ENCODE results near the gene GRID2. TPM values are rescaled to one million over a fixed set of nuclear protein-coding genes. Genes with fewer than 3 reads are reported as not detected.
"Not testable (repeated sequence)": the region's sequence is repeated elsewhere in the genome, so short reads cannot be mapped to it uniquely, and the experiment has no call there.

Gene GRID2
- total RNA-seq, 1 donor from 2014 or later: 2.1 TPM

DNA sequence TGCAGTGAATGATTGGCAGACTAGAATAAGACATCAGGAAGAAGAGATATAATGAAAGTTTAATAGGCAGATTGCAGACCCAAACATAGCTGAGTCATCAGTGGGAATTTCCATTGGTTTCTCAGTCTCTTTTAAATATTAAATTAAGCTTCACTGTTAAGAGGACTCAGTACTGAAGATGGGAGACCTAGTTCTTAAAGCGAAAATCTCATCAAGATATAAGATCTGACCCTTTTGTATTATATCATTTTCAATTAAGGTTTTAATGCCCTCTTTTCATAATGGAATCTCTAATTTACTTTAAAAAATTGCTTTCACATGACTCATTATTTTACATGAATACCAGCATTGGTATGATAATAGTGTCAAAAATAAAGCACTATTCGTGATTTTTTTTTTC lies 1355.9 kb downstream of the GRID2 start:
- Mint-ChIP-seq H3K4me3 (ENCODE audit: unreplicated experiment) (no peak overlapping the region), H3K4me1 (ENCODE audit: low read depth, unreplicated experiment) (no peaks in the 10 kb centered on the region), H3K27me3 (ENCODE audit: unreplicated experiment) (peaks cover 5% of the 10 kb centered on the region), H3K27ac (ENCODE audit: unreplicated experiment) (no peak overlapping the region), H3K36me3 (ENCODE audit: unreplicated experiment) (no peaks in the 10 kb centered on the region), H3K9me3 (ENCODE audit: unreplicated experiment) (no peaks in the 10 kb centered on the region)
- no peak for DNase-seq
- TF ChIP-seq, protein P1, sequence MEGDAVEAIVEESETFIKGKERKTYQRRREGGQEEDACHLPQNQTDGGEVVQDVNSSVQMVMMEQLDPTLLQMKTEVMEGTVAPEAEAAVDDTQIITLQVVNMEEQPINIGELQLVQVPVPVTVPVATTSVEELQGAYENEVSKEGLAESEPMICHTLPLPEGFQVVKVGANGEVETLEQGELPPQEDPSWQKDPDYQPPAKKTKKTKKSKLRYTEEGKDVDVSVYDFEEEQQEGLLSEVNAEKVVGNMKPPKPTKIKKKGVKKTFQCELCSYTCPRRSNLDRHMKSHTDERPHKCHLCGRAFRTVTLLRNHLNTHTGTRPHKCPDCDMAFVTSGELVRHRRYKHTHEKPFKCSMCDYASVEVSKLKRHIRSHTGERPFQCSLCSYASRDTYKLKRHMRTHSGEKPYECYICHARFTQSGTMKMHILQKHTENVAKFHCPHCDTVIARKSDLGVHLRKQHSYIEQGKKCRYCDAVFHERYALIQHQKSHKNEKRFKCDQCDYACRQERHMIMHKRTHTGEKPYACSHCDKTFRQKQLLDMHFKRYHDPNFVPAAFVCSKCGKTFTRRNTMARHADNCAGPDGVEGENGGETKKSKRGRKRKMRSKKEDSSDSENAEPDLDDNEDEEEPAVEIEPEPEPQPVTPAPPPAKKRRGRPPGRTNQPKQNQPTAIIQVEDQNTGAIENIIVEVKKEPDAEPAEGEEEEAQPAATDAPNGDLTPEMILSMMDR (IDR thresholded peaks at IDR 0.05; ENCODE audit: partially characterized antibody, unreplicated experiment): no peak

DNA sequence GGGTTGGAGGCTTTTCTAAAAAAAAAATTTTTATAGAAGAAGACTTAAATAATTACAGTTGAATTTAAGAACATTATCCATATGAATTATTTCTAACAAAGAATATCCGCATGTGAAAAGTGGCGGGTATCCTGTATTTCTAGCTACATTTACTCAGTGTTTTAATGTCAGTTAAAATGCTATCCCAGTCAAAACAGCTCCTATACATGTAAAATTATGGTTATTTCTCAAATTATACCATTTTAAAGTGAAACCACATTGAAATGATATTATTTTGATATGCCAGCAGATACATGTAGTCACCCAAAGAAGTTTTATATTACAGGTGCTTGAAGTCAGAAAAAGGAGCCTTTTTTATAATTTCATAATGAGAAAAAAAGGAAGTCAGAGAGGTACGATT lies 1356.3 kb downstream of the GRID2 start:
- H3K27ac Mint-ChIP-seq (ENCODE audit: unreplicated experiment): no peak overlapping the region
- H3K36me3 Mint-ChIP-seq (ENCODE audit: unreplicated experiment): no peaks in the 10 kb centered on the region
- TF ChIP-seq, protein P1 (IDR thresholded peaks at IDR 0.05; ENCODE audit: partially characterized antibody, unreplicated experiment): no peak
- H3K27me3 Mint-ChIP-seq (ENCODE audit: unreplicated experiment): peaks cover 5% of the 10 kb centered on the region
- no peaks in the 10 kb centered on the region for H3K9me3 Mint-ChIP-seq (ENCODE audit: unreplicated experiment)
- H3K4me1 Mint-ChIP-seq (ENCODE audit: low read depth, unreplicated experiment): no peaks in the 10 kb centered on the region
- no peak for DNase-seq
- no peak overlapping the region for H3K4me3 Mint-ChIP-seq (ENCODE audit: unreplicated experiment)

DNA sequence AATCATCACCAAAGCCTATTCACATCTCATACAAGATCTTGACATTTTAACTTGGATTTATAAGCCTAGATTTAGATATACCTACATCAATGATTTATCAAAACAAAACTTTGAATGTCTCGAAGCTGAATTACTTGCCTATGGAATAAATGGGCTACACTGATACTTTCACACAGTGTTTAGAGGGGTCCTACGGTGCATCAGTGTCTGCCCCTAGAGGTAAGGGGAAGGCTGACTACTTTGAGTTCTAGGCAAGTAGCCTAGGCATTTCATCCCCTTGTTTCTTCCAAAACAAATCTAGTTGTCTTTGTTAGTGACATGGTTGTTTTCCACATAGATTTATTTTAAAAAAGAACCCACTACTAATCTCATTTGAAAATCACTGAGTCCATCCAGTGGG lies 1366.7 kb downstream of the GRID2 start:
- Mint-ChIP-seq H3K36me3 (ENCODE audit: unreplicated experiment) (no peaks in the 10 kb centered on the region), H3K4me1 (ENCODE audit: low read depth, unreplicated experiment) (no peaks in the 10 kb centered on the region), H3K27me3 (ENCODE audit: unreplicated experiment) (no peaks in the 10 kb centered on the region), H3K9me3 (ENCODE audit: unreplicated experiment) (no peaks in the 10 kb centered on the region), H3K4me3 (ENCODE audit: unreplicated experiment) (no peak overlapping the region), H3K27ac (ENCODE audit: unreplicated experiment) (no peak overlapping the region)
- DNase-seq: no peak
- TF ChIP-seq, protein P1 (IDR thresholded peaks at IDR 0.05; ENCODE audit: partially characterized antibody, unreplicated experiment): no peak

DNA sequence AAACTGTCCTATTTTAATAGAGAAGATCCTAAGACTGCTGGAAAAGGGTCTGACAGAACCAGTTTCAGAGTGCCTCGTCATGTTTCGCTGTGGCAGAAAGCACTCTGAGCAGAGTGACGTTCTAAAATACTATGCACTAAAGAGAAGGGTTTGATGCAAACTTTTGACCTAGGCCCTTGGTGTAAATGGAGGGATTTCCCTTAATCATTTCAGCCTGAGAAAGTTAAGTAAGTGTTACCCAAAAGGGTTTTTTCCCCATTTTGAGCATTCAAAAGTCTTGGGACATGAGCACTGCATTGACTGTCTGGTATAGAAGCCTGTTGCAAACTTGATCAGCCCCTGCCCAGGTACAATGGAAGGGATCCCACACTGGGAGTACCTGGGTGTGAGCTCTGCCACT lies 1367.3 kb downstream of the GRID2 start:
- no peaks in the 10 kb centered on the region for H3K9me3 Mint-ChIP-seq (ENCODE audit: unreplicated experiment)
- H3K27me3 Mint-ChIP-seq (ENCODE audit: unreplicated experiment): no peaks in the 10 kb centered on the region
- DNase-seq: no peak
- TF ChIP-seq, protein P1 (IDR thresholded peaks at IDR 0.05; ENCODE audit: partially characterized antibody, unreplicated experiment): no peak
- H3K4me1 Mint-ChIP-seq (ENCODE audit: low read depth, unreplicated experiment): no peaks in the 10 kb centered on the region
- no peak overlapping the region for H3K27ac Mint-ChIP-seq (ENCODE audit: unreplicated experiment)
- no peak overlapping the region for H3K4me3 Mint-ChIP-seq (ENCODE audit: unreplicated experiment)
- H3K36me3 Mint-ChIP-seq (ENCODE audit: unreplicated experiment): no peaks in the 10 kb centered on the region

DNA sequence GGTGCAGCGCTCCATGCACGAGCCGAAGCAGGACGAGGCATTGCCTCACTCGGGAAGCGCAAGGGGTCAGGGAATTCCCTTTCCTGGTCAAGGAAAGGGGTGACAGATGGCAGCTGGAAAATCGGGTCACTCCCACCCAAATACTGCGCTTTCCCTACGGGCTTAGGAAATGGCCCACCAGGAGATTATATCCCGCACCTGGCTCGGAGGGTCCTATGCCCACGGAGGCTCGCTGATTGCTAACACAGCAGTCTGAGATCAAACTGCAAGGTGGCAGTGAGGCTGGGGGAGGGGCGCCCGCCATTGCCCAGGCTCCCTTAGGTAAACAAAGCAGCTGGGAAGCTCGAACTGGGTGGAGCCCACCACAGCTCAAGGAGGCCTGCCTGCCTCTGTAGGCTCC lies 1373.2 kb downstream of the GRID2 start:
- not testable (repeated sequence) for H3K36me3 Mint-ChIP-seq (ENCODE audit: unreplicated experiment); H3K4me1 Mint-ChIP-seq (ENCODE audit: low read depth, unreplicated experiment); H3K9me3 Mint-ChIP-seq (ENCODE audit: unreplicated experiment); H3K4me3 Mint-ChIP-seq (ENCODE audit: unreplicated experiment); H3K27me3 Mint-ChIP-seq (ENCODE audit: unreplicated experiment); DNase-seq; H3K27ac Mint-ChIP-seq (ENCODE audit: unreplicated experiment)

DNA sequence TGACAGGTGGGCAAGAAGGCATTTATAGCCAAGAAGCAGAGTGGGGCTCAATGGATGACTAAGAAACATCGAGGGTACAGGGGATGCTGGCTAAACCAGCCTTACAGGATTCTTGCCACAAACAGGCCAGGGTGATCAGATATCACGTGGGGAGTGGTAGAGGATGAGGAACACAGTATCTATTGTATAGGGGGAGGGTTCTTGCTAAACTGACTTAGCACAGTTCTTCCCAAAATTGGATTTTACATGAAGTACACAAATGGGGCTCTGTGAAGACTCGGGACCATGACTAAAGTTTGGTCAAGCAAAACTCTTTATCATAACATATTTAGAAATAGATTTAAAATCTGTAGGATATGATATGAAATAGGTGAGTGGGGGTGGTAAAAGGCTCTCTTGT lies 1380.8 kb downstream of the GRID2 start:
- DNase-seq: no peak
- no peaks in the 10 kb centered on the region for H3K27me3 Mint-ChIP-seq (ENCODE audit: unreplicated experiment)
- no peak overlapping the region for H3K4me3 Mint-ChIP-seq (ENCODE audit: unreplicated experiment)
- TF ChIP-seq, protein P1 (IDR thresholded peaks at IDR 0.05; ENCODE audit: partially characterized antibody, unreplicated experiment): no peak
- H3K4me1 Mint-ChIP-seq (ENCODE audit: low read depth, unreplicated experiment): no peaks in the 10 kb centered on the region
- H3K9me3 Mint-ChIP-seq (ENCODE audit: unreplicated experiment): no peaks in the 10 kb centered on the region
- H3K36me3 Mint-ChIP-seq (ENCODE audit: unreplicated experiment): no peaks in the 10 kb centered on the region
- no peak overlapping the region for H3K27ac Mint-ChIP-seq (ENCODE audit: unreplicated experiment)
